Neuronal stem cell (in vitro differentiated cells): ENCODE results near the gene TMEM147.

Source experiments
- DNase-seq: peaks from one replicate; pipeline ENCODE4 v3.0.0-alpha.2; 2013; ENCODE audit warnings: low spot score
- H2AFZ ChIP-seq: one replicate; pipeline ENCODE4 v1.6.1; 2013; ENCODE audit warnings: mild to moderate bottlenecking, low read length, inconsistent platforms
- H2AK5ac ChIP-seq: 2 replicates; pipeline ENCODE4 v1.6.1; 2013; ENCODE audit warnings: low read depth, mild to moderate bottlenecking, inconsistent platforms, low read length, moderate library complexity, mixed read lengths
- H2BK120ac ChIP-seq: 2 replicates; pipeline ENCODE4 v1.6.1; 2013; ENCODE audit warnings: low read depth, mild to moderate bottlenecking, inconsistent platforms, low read length, moderate library complexity, mixed read lengths
- H2BK12ac ChIP-seq: one replicate; pipeline ENCODE4 v1.6.1; 2013; ENCODE audit warnings: low read length, inconsistent platforms
- H2BK15ac ChIP-seq: 2 replicates; pipeline ENCODE4 v1.6.1; 2013; ENCODE audit warnings: mild to moderate bottlenecking, low read length, inconsistent platforms, mixed read lengths
- H2BK5ac ChIP-seq: one replicate; pipeline ENCODE4 v1.6.1; 2013; ENCODE audit warnings: inconsistent platforms, mild to moderate bottlenecking, low read length, moderate library complexity
- H3K14ac ChIP-seq: one replicate; pipeline ENCODE4 v1.6.1; 2013; ENCODE audit warnings: low read length, inconsistent platforms
- H3K18ac ChIP-seq: 2 replicates; pipeline ENCODE4 v1.6.1; 2013; ENCODE audit warnings: low read length, inconsistent platforms
- H3K23ac ChIP-seq: 2 replicates; pipeline ENCODE4 v1.6.1; 2013; ENCODE audit warnings: low read depth, mild to moderate bottlenecking, mixed read lengths, low read length, inconsistent platforms; ENCODE audit not compliant: poor library complexity
- H3K27ac ChIP-seq: replicated peaks from 3 replicates; pipeline ENCODE4 v1.5.1; 2013; ENCODE audit warnings: low read length, inconsistent platforms
- H3K27me3 ChIP-seq, 3 experiments: 2 replicates each; pipeline ENCODE4 v1.6.1; 2013; ENCODE audit warnings: low read length in 3 of 3, mild to moderate bottlenecking in 2 of 3, inconsistent platforms in 1 of 3, low read depth in 1 of 3, mixed read lengths in 1 of 3, moderate library complexity in 1 of 3; ENCODE audit not compliant: control insufficient read depth in 3 of 3, insufficient read depth in 3 of 3
- H3K36me3 ChIP-seq, 2 donors: replicated peaks in 1 of 2; 2 replicates each; pipeline ENCODE4 v1.6.1; 2013; ENCODE audit warnings: low read length in 2 of 2; ENCODE audit not compliant: control insufficient read depth in 2 of 2, insufficient read depth in 2 of 2
- H3K4ac ChIP-seq: 2 replicates; pipeline ENCODE4 v1.6.1; 2013; ENCODE audit warnings: inconsistent platforms, mild to moderate bottlenecking, low read length, moderate library complexity
- H3K4me1 ChIP-seq, 2 donors: 1 replicate in 1 of 2; 2 replicates in 1 of 2; pipeline ENCODE4 v1.6.1; 2013; ENCODE audit warnings: low read length in 2 of 2, low read depth in 1 of 2; ENCODE audit not compliant: control insufficient read depth in 2 of 2, insufficient read depth in 1 of 2
- H3K4me2 ChIP-seq: one replicate; pipeline ENCODE4 v1.6.1; 2013; ENCODE audit warnings: mild to moderate bottlenecking, low read length, inconsistent platforms; ENCODE audit not compliant: insufficient read depth, poor library complexity, severe bottlenecking
- H3K4me3 ChIP-seq, 2 donors: 2 replicates each; pipeline ENCODE4 v1.5.1; 2013; ENCODE audit warnings: low read length in 2 of 2, mild to moderate bottlenecking in 2 of 2, inconsistent platforms in 1 of 2, moderate library complexity in 1 of 2
- H3K79me1 ChIP-seq: one replicate; pipeline ENCODE4 v1.6.1; 2013; ENCODE audit warnings: low read depth, mild to moderate bottlenecking, inconsistent platforms, low read length, moderate library complexity
- H3K9ac ChIP-seq: one replicate; pipeline ENCODE4 v1.6.1; 2013; ENCODE audit warnings: mild to moderate bottlenecking, low read depth, low read length, inconsistent platforms; ENCODE audit not compliant: poor library complexity
- H3K9me3 ChIP-seq, 2 donors: replicated peaks in 1 of 2; 2 replicates each; pipeline versions ENCODE3 to v1.6.1; 2013; ENCODE audit warnings: low read length in 2 of 2, mild to moderate bottlenecking in 2 of 2, inconsistent platforms in 1 of 2, low read depth in 1 of 2, mixed read lengths in 1 of 2, moderate library complexity in 1 of 2; ENCODE audit not compliant: control insufficient read depth in 2 of 2, insufficient read depth in 1 of 2
- H4K8ac ChIP-seq: one replicate; pipeline ENCODE4 v1.6.1; 2013; ENCODE audit warnings: low read depth, mild to moderate bottlenecking, inconsistent platforms, low read length, moderate library complexity
- H4K91ac ChIP-seq: one replicate; pipeline ENCODE4 v1.6.1; 2013; ENCODE audit warnings: low read length, low read depth, mild to moderate bottlenecking, inconsistent platforms; ENCODE audit not compliant: poor library complexity
- WGBS, 2 donors: extraction: QIAGEN DNeasy Blood & Tissue Kit; methylation state at CpG; one replicate each; pipeline ENCODE4 v1.1.7; 2013; ENCODE audit warnings: missing lambda C conversion rate in 2 of 2, mixed read lengths in 1 of 2; ENCODE audit not compliant: insufficient read length in 2 of 2, insufficient replicate concordance in 1 of 2; ENCODE audit errors: extremely low coverage in 2 of 2; 5-methylcytosine and 5-hydroxymethylcytosine counted together

The TMEM147 gene

DNA sequence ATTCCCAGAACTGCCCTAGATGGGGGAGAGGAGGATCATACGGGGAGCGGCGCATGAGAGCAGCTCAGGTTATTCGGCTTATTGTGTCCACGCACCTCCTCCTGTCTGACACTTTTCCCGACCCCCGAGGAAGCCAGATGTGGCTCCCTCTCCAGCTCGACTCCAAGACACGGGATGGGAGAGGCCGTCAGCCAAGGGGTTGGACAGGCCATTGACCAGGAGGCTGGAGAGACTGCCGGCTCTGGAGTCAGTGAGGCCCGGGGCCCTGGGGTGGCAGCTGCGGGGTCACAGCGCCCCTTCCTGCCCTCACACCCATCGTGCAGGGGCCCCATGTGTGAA lies 34.8 kb upstream of the TMEM147 start:
- Histone ChIP-seq H3K27me3 (peaks cover 0 to 92% (median 3%) of the 10 kb centered on the region in 3 experiments), H3K4me3 (no peak overlapping the region), H3K4ac (no peak overlapping the region), H4K8ac (no peak overlapping the region), H4K91ac (peak overlapping the region; percentile 2), H2AFZ (no peak overlapping the region), H2BK5ac (no peak overlapping the region), H3K79me1 (no peaks in the 10 kb centered on the region), H2BK120ac (no peak overlapping the region), H3K36me3 (peaks cover 0 to 2% of the 10 kb centered on the region in 2 donors), H3K4me1 (peaks cover 3 to 12% of the 10 kb centered on the region in 2 donors), H3K23ac (peak overlapping the region; percentile 12), H2AK5ac (peak overlapping the region; percentile 68), H3K9me3 (no peaks in the 10 kb centered on the region), H2BK12ac (no peak overlapping the region), H3K18ac (peak overlapping the region; percentile 79), H3K4me2 (peak overlapping the region; percentile 85), H3K9ac (no peak overlapping the region), H2BK15ac (peak overlapping the region; percentile 76), H3K27ac (no peak overlapping the region), H3K14ac (no peak overlapping the region)
- no peak for DNase-seq
- WGBS, 2 donors: no CpG with 5 or more reads among the region's 15 CpGs

DNA sequence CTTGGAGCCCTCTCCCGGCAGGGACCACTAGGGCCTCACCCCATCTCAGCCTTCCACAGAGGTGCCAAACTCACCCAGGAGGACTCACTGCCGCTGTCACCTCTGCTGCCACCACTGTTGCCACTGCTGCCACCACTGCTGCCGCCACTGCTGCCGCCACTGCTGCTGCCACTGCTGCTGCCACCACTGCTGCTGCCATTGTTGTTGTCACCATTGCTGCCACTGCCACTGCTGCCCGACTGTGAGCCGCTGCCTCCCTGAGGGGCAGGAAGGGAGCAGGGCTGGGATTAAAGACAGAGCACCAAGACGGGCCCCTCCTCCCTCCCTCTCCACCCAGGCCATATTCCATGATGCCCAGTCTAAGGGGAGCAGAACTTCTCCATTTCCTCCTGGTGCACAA lies 34.1 kb upstream of the TMEM147 start:
- Histone ChIP-seq H3K4me2 (no peak overlapping the region), H3K23ac (peak overlapping the region; percentile 97), H3K36me3 (no peaks in the 10 kb centered on the region), H2AK5ac (peak overlapping the region; percentile 85), H2BK12ac (peak overlapping the region; percentile 77), H3K27me3 (peaks cover 0 to 85% (median 3%) of the 10 kb centered on the region in 3 experiments), H3K27ac (no peak overlapping the region), H3K9me3 (no peaks in the 10 kb centered on the region), H3K18ac (no peak overlapping the region), H4K8ac (no peak overlapping the region), H4K91ac (no peak overlapping the region), H2BK5ac (no peak overlapping the region), H3K9ac (peak overlapping the region; percentile 34), H2BK15ac (peak overlapping the region; percentile 76), H2AFZ (no peak overlapping the region), H3K4me1 (peaks cover 3 to 12% of the 10 kb centered on the region in 2 donors), H3K4me3 (no peak overlapping the region), H3K4ac (no peak overlapping the region), H3K14ac (peak overlapping the region; percentile 31), H3K79me1 (no peaks in the 10 kb centered on the region), H2BK120ac (no peak overlapping the region)
- DNase-seq: no peak
- no CpG with 5 or more reads among the region's 7 CpGs for WGBS, 2 donors

DNA sequence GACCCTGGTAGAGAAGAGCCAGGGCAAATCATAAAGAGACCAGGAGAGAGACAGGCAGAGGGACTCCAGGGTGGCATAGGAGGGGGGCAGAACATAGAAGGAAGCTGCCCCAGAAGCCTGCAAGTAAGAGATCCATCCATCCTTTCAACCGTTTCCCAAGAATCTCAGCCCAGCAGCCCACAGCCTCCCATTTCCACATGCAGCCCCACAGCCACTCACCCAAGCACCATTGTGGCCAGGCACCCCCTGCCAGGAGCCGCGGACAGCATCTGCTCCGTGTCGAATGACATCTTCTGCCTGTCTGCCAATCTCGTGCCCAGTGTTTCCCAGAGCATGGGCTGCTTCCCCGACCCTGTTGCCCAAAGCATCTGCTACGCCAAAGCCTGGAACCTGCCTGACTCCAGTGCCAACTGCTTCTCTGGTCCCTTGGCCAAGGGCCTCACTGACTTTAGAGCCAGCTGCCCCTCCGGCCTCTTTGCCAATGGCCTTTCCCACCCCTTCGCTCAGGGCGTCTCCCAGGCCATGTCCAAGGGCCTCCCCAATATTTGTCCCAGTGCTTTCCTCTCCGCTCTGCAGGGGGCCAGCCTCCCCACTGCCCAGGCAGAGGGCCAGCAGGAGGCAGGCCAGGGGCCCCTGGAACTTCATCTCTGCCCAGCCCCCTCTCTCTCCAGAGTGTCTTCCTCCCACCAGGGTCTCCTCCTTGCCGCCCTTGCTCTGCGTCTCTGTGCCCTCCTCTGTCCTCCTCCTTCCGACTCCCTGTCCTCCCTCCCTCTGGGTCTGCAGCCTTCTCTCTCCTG lies 32.4 kb upstream of the TMEM147 start:
- Histone ChIP-seq H3K27me3 (peaks cover 0 to 69% (median 3%) of the 10 kb centered on the region in 3 experiments), H3K23ac (peak overlapping the region; percentile 87), H3K36me3 (no peaks in the 10 kb centered on the region), H2BK5ac (peak overlapping the region; percentile 78), H3K4me3 (no peak overlapping the region), H3K14ac (peak overlapping the region; percentile 39), H3K79me1 (no peaks in the 10 kb centered on the region), H3K4me1 (peaks cover 3 to 12% of the 10 kb centered on the region in 2 donors), H4K91ac (no peak overlapping the region), H3K9me3 (no peaks in the 10 kb centered on the region), H2AFZ (no peak overlapping the region), H3K18ac (peak overlapping the region; percentile 57), H2BK12ac (no peak overlapping the region), H2AK5ac (peak overlapping the region; percentile 95), H2BK120ac (no peak overlapping the region), H3K27ac (no peak overlapping the region), H3K9ac (peak overlapping the region; percentile 44), H4K8ac (peak overlapping the region; percentile 4), H3K4ac (no peak overlapping the region), H3K4me2 (no peak overlapping the region), H2BK15ac (peak overlapping the region; percentile 34)
- no peak for DNase-seq
- WGBS, 2 donors: no CpG with 5 or more reads among the region's 15 CpGs

DNA sequence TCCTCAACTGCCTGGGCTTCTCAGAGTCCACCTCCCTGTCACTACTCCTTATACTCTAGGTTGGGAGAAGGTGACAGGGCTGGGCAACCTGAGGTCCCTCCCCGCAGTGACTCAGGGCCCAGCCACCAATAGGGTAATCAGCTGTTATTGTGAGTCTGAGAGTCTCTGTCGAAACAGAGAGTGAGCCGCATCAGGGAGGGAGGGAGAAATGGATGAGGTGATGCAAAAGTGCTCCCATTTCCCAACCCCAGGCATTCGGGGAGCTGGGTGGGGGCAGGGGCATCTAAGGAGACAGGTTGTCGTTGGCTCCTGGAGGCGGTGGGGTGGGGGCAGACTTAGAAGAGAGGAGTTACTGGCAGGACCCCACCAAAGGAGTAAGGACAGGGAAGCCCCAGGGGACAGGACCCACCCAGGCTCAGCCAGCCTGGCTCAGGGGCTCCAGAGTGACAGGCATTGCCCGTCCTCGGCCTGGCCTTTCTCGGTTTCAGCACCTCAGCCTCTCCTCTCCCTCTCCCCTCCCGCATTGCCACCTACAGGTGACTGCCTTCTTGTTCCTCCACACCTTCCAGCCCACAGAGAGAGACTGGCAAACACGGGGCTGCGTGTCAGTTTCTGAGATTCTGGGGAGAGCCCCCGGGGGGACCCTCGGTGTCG lies 31.7 kb upstream of the TMEM147 start, which contains the start of gene DMKN:
TSS of gene DMKN (minus strand) at position 22 of the 654 bp plus-strand sequence. CDS start 174 bp downstream, outside the sequence.
- DNase-seq: no peak
- WGBS, 2 donors: no CpG with 5 or more reads among the region's 15 CpGs

More for the DNA sequence above, 31.7 kb upstream of the TMEM147 start, which contains the start of gene DMKN:
- Histone ChIP-seq H3K9ac (peak within 1 kb of the TSS; percentile 70), H2AK5ac (peak within 1 kb of the TSS; percentile 95), H3K14ac (peak within 1 kb of the TSS; percentile 82), H3K9me3 (no peaks in the 10 kb centered on the region), H3K4me3 (no peak within 1 kb of the TSS), H2AFZ (peak within 1 kb of the TSS; percentile 47), H3K23ac (peak within 1 kb of the TSS; percentile 87), H4K91ac (no peak within 1 kb of the TSS), H2BK5ac (peak within 1 kb of the TSS; percentile 78), H3K27me3 (peaks cover 0 to 62% (median 3%) of the 10 kb centered on the region in 3 experiments), H2BK120ac (no peak within 1 kb of the TSS), H3K4me1 (peaks cover 3 to 12% of the 10 kb centered on the region in 2 donors), H4K8ac (peak within 1 kb of the TSS; percentile 31), H2BK12ac (no peak within 1 kb of the TSS), H3K18ac (peak within 1 kb of the TSS; percentile 83), H2BK15ac (peak within 1 kb of the TSS; percentile 75), H3K79me1 (no peaks in the 10 kb centered on the region), H3K36me3 (no peaks in the 10 kb centered on the region), H3K4me2 (peak within 1 kb of the TSS; percentile 33), H3K27ac (no peak within 1 kb of the TSS), H3K4ac (no peak within 1 kb of the TSS)
